Anterior cingulate cortex (tissue), 58 donors: ENCODE results near the gene PDE3A.
"Not testable (repeated sequence)": the region's sequence is repeated elsewhere in the genome, so short reads cannot be mapped to it uniquely, and the experiment has no call there.

Experiments
- DNase-seq, 58 donors: peaks; one replicate each; lab custom pipeline; 2025; lab: John Stamatoyannopoulos, UW

PDE3A gene

DNA sequence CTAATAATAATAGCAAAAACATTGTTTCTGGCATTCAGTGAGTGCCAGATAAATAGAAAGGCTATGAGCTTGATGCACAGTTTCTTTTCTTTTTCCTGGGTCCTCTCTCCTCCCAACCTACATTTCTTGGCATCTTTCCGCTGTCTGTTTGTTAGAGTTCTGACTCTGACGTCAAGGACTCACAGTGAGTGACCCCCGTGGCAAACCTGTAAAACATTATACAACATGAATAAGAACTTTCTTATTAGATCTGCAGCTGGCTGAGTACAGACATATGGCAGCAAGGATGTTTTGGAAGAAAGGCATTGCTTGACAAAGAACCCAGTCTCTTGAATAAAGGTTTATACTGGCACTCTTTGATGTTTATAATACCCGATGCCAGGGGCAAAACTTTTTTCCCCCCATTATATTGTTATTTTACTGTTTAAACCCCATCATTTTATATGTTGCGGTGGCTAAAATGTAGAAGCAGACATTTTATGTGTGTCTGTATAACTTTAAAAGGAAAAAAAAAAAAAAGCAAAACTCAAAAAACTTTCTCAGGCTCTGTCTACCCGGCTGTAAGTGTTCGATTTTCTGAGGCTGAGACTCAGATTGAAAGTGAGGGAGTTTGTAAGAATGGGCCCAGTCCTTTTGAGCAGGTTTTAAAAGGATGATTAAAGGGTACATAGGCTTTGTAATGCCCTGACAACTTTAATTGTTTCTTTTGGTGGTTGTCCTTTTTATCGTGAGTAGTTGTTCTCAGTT lies 159.3 kb downstream of the PDE3A start:
- peak in 1 of 58 donors; percentile 7 for DNase-seq

DNA sequence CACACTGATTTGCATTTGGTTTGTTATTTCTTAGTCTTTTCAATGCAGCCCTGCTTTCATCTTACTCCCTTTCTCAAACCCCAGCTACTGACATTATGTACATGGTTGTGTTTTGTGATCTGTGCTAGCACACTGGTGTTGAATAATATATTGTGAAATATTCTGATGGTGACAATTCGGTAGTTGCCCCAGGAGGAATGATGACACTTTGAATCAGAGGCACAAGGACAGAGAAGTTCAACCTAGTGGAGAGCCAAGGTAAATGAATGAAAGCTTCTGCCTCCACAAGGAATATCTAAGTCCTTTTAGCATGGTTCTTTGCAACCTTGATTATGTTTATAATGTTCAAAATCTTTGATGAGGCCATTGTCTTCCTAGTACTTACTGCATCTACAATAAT lies 159.9 kb downstream of the PDE3A start:
- DNase-seq: no peak

DNA sequence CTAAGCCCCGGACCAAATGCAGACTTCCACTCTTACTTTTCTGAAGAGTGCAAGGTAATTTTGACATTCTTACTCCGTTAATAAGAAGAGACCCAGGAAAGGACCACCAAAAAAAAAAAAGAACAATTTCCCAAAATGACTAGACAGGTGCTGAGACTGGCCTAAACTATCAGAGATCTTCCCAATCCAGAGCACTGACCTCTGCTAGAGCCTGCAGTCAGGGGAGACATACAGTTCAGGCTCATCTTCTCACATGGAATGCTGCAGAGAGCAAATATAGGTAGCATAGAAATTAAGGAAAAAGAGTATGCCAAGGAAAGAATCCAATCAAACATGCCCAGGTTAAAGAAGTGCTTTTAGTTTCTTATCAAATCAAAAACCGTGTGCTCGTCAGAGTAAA lies 177.9 kb downstream of the PDE3A start:
- DNase-seq: no peak

DNA sequence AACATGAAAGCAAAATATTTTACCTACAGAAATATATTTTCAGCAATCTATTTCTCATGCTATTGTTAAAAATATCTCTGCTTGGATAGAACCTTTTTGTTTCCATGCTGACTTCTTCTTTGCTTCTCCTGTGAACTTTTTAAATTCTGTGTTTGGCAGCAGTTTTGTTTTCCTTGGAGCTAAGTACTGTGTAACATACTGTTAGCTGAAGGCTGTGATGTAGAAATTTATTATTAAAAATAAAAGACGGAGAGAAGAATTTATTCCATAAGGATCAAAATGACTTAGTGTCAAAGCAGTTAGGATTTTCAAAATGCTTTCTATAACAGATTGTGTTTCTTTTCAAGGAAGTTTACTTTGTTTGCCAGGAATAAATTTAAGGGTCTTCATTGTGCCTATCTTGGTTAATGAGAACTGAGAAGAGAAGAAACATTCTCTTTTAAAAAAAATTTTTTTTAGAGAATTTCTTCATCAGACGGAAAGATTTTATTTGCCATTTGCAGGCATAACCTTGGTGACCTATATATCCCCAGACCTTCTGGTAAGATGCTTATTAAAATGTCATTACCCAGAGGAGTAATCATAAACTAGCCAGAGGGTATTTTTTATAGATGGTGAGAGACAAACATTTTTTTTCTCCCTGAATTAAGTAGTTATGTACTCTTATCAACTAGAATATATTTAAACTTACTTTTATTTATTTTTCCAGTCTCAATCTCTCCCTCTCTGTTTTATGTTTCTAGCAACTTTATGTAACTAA lies 179.7 kb downstream of the PDE3A start:
- no peak for DNase-seq

DNA sequence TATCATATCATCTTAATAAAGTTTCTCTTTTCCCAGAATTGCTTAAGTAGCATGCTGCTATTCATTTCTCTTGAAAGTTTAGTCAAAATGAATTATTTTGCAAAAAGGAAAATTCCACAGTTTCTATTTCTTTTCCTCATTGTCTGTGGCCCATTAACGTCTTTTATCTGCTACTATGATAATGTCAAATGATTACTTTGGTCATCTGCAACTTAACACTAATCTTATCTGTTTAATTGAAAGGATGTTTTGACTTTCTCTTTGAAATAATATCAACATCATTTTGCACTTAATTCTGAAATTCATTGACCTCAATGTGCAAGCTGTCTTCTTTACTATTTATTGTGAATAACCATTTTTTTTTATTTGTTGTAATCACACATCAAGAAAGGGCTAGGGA lies 180.3 kb downstream of the PDE3A start:
- no peak for DNase-seq

DNA sequence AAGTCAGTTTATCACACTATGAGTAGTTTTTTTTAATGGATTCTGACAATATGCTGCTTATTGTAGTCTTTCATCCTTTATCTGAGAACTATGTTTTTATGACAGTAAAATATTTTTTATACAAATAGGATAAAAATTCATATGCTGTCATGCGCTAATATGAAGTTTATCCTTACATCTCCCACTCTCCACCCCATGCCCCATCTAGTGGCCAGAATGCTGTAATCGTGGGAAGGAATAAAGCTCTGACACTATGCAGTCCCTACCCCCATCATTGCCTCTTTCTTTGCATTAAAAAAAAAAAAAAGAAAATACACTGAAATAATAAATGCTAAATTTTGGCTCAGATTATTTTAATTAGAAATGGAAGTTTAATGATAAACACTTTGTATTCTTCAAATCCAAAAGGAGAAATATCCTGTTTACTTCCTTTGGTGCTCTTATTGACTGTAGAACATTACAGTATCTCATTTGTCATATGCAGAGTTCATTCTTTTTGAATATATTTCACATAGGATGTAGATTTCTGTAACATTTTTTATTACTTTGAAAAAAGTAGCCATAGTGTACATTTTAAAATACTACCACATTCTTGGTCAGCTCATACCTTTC lies 180.9 kb downstream of the PDE3A start:
- DNase-seq: peak in 3 of 58 donors; percentile 0 to 12 (median 3)

DNA sequence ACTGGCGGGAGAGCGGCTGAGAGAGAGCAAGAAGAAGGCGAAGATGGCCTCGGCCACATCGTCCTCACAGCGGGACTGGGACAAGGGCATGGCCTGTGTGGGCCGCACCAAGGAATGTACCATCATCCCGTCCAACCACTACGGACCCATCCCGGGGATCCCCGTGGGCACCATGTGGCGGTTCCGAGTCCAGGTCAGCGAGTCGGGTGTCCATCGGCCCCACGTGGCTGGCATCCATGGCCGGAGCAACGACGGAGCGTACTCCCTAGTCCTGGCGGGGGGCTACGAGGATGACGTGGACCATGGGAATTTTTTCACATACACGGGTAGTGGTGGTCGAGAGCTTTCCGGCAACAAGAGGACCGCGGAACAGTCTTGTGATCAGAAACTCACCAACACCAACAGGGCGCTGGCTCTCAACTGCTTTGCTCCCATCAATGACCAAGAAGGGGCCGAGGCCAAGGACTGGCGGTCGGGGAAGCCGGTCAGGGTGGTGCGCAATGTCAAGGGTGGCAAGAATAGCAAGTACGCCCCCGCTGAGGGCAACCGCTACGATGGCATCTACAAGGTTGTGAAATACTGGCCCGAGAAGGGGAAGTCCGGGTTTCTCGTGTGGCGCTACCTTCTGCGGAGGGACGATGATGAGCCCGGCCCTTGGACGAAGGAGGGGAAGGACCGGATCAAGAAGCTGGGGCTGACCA lies 183.6 kb downstream of the PDE3A start:
- DNase-seq: not testable (repeated sequence)

DNA sequence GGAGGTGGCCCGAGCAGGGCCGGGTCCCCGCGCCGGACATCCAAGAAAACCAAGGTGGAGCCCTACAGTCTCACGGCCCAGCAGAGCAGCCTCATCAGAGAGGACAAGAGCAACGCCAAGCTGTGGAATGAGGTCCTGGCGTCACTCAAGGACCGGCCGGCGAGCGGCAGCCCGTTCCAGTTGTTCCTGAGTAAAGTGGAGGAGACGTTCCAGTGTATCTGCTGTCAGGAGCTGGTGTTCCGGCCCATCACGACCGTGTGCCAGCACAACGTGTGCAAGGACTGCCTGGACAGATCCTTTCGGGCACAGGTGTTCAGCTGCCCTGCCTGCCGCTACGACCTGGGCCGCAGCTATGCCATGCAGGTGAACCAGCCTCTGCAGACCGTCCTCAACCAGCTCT lies 184.2 kb downstream of the PDE3A start:
- DNase-seq: not testable (repeated sequence)

DNA sequence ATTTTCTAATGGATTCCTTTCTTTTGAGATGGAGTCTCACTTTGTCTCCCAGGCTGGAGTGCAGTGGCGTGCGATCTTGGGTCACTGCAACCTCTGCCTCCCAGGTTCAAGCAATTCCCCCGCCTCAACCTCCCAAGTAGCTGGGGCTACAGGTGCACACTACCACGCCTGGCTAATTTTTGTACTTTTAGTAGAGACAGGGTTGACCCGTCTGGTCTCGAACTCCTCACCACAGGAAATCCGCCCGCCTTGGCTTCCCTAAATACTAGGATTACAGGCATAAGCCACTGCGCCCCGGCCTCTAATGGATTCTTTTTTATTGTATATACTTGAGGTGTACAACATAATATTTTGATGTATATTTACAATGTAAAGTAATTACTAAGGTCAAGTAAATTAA lies 186.7 kb downstream of the PDE3A start:
- no peak for DNase-seq

DNA sequence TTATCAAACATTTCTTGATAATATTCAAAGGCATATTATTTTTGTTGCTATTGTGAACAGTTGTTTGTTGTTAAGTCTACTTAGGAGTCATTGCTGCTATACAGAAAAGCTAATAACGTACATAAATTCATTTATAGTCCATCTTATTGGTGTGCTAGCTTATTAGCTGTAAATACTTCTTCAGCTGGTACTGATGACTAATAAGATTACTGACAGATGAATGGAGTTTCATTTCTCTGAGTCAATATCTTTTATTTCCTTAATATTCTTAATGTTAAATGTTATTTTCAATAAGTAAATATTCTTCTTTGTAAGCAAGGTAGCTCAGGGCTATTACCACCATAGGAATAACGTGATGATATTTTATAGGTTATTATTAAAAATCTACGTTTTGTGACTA lies 187.4 kb downstream of the PDE3A start:
- DNase-seq: no peak

DNA sequence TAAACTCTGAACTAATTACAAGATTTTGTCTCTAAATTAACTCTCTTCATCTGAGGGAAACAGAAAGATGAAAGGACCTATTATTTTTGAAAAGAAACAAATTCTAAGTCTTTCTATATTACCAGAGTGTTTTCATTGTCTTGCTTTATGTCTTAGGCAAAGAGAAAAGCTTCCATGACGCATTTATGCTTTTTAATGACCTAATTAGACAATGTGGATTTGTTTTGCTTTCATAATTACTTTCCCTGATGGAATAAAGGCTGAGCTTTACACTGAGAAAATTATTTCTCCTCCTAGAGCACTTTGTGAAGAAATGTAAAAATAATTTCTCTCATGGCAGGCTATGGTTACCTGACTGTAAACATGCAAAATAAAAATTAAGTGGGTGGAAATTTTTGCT lies 188.8 kb downstream of the PDE3A start:
- DNase-seq: no peak

DNA sequence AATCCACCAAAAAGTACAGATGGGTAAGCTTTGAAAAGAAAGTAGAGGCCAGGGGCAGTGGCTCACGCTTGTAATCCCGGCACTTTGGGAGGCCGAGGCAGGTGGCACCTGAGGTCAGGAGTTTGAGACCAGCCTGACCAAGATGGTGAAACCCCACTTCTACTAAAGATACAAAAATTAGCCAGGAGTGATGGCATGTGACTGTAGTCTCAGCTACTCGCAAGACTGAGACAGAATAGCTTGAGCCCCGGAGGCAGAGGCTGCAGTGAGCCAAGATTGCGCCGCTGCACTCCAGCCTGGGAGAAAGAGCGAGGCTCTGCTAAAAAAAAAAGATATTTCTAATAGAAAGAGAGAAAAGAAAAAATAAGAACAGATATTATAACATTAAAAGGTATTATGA lies 192.6 kb downstream of the PDE3A start:
- DNase-seq: no peak

DNA sequence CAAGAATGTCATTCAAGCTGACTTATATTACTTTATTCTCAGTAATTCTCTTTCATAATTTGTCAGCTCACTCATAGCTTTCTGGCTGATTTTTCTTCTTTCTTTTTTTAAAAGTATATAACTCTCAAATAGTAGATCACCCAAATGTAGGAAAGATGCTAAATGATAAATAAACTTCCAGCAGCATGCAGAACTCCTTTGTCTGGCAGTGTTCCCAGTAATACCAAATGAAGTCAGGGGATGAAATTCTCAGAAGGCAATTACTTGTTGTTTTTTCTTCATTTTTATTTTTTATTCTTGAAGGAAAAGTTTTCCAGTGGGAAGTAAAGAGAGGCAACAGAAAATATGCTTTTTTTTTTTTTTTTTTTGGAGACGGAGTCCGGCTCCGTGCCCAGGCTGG lies 193.5 kb downstream of the PDE3A start:
- DNase-seq: no peak

DNA sequence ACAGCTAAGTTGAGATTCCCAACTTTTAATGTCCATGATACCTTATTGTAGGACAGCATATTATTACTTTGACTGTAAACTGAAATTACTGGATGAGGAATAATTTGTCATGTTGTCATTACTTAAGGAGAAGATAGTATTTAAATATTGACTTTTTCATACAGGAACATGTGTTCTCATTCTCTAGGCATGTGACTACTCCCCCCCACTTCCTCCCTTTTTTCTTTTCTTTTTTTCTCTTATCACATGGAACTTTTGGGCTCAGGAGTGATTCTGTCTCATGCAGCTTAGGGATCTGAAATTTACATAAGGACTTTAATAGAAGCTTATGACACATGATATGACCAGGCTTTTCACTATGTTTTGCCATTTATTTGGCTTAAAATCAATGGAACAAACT lies 199.1 kb downstream of the PDE3A start:
- DNase-seq: no peak

DNA sequence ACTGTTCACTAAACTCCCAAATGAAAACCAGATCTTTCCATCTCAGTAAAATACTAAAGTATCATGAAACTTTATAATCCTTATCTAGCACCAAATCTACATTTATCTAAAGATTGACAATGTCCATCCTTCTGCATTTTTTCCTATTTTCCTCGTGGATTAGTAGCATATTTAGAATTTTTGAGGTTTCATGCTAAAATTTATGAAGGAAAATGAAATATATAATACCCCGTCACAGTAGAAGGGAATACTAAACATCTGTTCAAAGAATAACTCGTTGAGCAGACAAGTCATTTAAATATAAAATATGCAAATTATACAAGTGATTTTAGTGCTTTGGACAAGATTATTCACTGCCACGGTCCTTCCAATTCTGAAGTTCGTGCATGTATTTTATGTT lies 204.1 kb downstream of the PDE3A start:
- no peak for DNase-seq

DNA sequence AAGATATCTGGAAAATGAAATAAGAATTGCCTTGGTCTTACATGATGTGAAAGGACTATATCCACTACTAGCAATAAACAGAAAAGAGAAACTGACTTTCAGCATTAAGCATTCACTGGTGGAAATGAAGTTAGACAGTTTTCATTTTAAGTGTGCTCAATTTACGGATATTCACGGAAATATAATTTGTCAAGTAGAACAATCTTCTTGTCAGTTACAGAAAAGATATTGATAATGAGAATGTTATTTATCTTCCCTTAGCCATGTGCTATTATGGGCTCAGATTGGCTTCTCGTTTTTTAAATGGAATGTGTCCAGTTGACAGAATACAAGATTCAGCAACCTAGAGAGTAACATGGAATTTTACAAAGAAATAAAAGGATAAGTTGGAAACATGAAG lies 208.2 kb downstream of the PDE3A start:
- DNase-seq: no peak

DNA sequence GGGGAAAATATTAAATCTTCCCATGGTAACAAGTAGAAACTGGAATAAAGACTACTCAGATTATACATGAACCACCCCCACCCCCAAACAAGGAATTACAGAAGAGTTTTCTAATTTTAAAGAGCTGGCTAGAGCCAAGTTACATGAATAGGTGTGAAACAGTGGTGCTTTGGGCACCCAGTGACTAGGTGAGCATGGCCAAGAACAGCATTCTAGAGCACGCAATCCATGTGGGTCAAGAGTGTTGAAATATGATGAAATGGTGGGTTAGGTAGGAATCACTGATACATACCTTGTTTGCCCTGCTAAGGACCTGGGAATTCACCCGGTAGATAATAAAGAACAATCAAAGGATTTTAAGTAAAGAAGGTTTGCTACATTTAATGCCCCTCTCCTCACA lies 208.7 kb downstream of the PDE3A start:
- DNase-seq: no peak

DNA sequence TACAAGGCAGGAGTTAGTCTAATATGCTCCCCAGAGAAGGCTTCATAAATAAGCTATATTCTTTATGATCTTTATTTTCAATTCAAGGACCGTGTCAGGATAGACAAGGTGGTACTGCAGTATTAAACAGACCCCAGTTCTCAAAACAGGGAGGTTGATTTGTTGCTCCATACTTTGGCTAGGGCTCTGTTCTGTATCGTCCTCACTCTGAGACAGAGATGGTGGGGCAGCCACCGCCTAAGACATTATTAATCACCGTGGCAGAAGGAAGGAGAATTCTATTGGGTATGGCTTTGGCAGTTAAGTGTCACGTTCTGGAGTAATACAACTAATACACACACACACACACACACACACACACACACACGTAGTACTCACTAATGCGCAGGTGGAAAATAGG lies 209.8 kb downstream of the PDE3A start:
- no peak for DNase-seq

DNA sequence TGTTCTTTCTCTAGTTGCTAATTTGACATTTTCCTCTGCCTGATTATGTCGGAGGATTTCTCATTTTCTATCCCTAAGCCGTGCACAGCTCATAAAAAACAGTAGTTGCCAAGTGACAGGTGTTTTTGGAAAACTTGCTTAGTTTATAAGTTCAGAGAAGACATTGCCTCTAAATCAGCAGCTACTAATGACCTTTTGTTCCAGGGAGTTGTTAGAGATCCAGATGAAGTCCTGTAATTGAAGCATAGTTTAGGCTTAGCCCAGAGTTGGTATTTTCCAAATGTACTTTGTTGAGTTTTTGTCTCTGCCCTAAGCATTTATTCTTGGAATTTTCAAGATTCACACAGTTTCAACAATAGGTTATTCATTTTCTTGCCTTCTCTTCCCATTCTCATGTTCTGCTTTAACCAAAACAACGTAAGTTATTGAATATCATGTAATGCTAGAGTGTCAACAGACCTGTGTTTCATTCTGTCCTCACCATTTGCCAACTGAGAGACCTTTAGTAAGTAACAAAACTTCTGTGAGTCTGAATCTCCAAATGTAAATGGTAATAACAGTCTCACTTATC lies 216.8 kb downstream of the PDE3A start:
- DNase-seq: no peak

DNA sequence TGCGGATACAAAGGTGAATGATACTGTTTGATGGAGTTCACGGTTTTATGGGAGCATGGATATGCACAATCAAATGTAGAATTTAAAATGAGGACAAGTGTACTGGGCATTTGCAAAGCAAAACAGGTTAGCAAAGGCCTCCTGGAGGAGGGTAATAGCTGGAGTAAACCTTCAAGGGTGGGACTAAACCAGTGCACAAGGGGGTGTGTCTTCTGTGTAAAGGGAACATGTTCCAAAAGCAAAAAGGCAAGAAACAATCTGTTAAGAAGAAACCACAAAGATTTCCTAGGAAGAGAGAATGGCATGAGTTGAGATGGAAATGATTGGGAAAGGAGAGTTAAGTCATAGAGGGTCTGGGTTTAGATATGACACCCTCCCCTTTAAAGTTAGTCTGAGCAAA lies 217.6 kb downstream of the PDE3A start:
- DNase-seq: no peak

DNA sequence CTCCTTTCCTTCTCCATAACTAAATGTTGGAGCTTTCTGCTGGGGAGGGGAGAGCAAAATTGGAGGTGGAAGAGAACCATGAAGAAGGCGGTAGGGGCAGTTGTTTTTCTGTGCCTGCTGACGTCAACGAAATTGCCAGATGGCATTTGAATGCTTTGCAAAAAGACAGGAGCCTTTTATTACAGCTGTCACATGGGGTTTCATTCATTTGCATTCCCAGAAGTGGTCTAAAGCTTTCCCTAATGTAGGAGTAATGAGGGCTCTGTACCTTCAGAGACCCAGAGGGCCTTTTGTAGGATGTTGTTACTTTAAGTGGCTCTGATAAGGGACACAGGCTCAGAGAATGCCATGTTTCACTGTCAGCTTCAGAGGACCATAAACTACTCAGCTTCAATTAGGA lies 219.7 kb downstream of the PDE3A start:
- DNase-seq: peak in 47 of 58 donors; percentile 2 to 87 (median 37)
